ENCODE results near the gene PAK1IP1.
"Not testable (repeated sequence)": the region's sequence is repeated elsewhere in the genome, so short reads cannot be mapped to it uniquely, and the experiment has no call there.

Gene PAK1IP1
- 6.5 to 35.6 reads per million in 2 donors for total RNA-seq

- DNase-seq = peak; percentile 85
Observed at GRCh38 chr6:10694302-10695085, at the start of gene PAK1IP1, which contains the start of gene C6orf52. PAK1IP1 (plus strand) TSS chr6:10694972; CDS start chr6:10694986, 14 bp downstream. C6orf52 (minus strand) TSS chr6:10694616; CDS start chr6:10687550, 7,066 bp downstream.

GRCh38 chr6:10655508-10656055, 39.2 kb upstream of the PAK1IP1 start:
- no peak for DNase-seq

GRCh38 chr6:10658910-10659698, 35.7 kb upstream of the PAK1IP1 start:
- DNase-seq = no peak

GRCh38 chr6:10659699-10660348, 34.9 kb upstream of the PAK1IP1 start:
- no peak for DNase-seq

- DNase-seq = not testable (repeated sequence)
Observed at GRCh38 chr6:10660431-10661191, 34.2 kb upstream of the PAK1IP1 start.

GRCh38 chr6:10662207-10662606, 32.6 kb upstream of the PAK1IP1 start:
- DNase-seq = no peak

- no peak for DNase-seq
Observed at GRCh38 chr6:10662742-10663141, 32.0 kb upstream of the PAK1IP1 start.

- not testable (repeated sequence) for DNase-seq
Observed at GRCh38 chr6:10665595-10665994, 29.2 kb upstream of the PAK1IP1 start.

- no peak for DNase-seq
Observed at GRCh38 chr6:10668126-10668917, 26.4 kb upstream of the PAK1IP1 start.

GRCh38 chr6:10676403-10676802, 18.4 kb upstream of the PAK1IP1 start:
- no peak for DNase-seq

- no peak for DNase-seq
Observed at GRCh38 chr6:10678456-10678855, 16.3 kb upstream of the PAK1IP1 start.

GRCh38 chr6:10681795-10682194, 13.0 kb upstream of the PAK1IP1 start:
- DNase-seq = no peak

- no peak for DNase-seq
Observed at GRCh38 chr6:10682355-10682988, 12.3 kb upstream of the PAK1IP1 start.

GRCh38 chr6:10684618-10685017, 10.2 kb upstream of the PAK1IP1 start:
- no peak for DNase-seq

- no peak for DNase-seq
Observed at GRCh38 chr6:10685092-10685915, 9.5 kb upstream of the PAK1IP1 start.

- DNase-seq = no peak
Observed at GRCh38 chr6:10686901-10687300, 7.9 kb upstream of the PAK1IP1 start.

- no peak for DNase-seq
Observed at GRCh38 chr6:10687582-10687981, 7.2 kb upstream of the PAK1IP1 start.

GRCh38 chr6:10690651-10691445, 3.9 kb upstream of the PAK1IP1 start:
- DNase-seq = no peak

- no peak for DNase-seq
Observed at GRCh38 chr6:10692965-10693538, 1.7 kb upstream of the PAK1IP1 start.

All from T-helper 9 cell (primary cell).